ENCODE data around the gene SLC44A3.

- no peak for TF ChIP-seq CTCF (IDR thresholded peaks at IDR 0.05 in 4 of 5, conservative IDR thresholded peaks at IDR 0.05 in 1 of 5)
- no peak for TF ChIP-seq POLR2A (IDR thresholded peaks at IDR 0.05)
Measured at GRCh38 chr1:94935476-94935875, 115.3 kb downstream of the SLC44A3 start.
